HepG2 (cell line): ENCODE measurements around the gene PRDM10. TPM values are rescaled to one million over a fixed set of nuclear protein-coding genes. Genes with fewer than 3 reads are reported as not detected.

Experiments used
- AKAP8 ChIP-seq: sonication (generic); formaldehyde crosslinking; IDR thresholded peaks from 2 replicates; pipeline ENCODE4 v1.5.1; 2020; ENCODE audit warnings: mild to moderate bottlenecking, missing genetic modification reagents
- KDM6A ChIP-seq: IDR thresholded peaks from 2 replicates; pipeline ENCODE4 v1.6.1; 2016; ENCODE audit warnings: low read depth
- RNF2 ChIP-seq: fragments of 450-650 bp; conservative IDR thresholded peaks from 2 replicates; pipeline ENCODE4 v1.6.1; 2016; ENCODE audit warnings: low read depth
- SRSF4 ChIP-seq: fragments of 200-400 bp; formaldehyde crosslinking; IDR thresholded peaks from one replicate; pipeline ENCODE4 v1.6.1; 2018; ENCODE audit warnings: mild to moderate bottlenecking, low read depth, low read length, moderate library complexity; ENCODE audit not compliant: poor library complexity, severe bottlenecking
- ZNF10 ChIP-seq: sonication (generic); formaldehyde crosslinking; IDR thresholded peaks from 2 replicates; pipeline ENCODE4 v1.4.0; 2020; ENCODE audit warnings: mild to moderate bottlenecking, low read depth, missing genetic modification reagents, borderline replicate concordance
- ZNF12 ChIP-seq: sonication (generic); formaldehyde crosslinking; IDR thresholded peaks from 2 replicates; pipeline ENCODE4 v1.5.0; 2020; ENCODE audit warnings: missing genetic modification reagents
- ZNF383 ChIP-seq: sonication (generic); formaldehyde crosslinking; IDR thresholded peaks from 2 replicates; pipeline ENCODE4 v1.4.0; 2020; ENCODE audit warnings: missing genetic modification reagents, mild to moderate bottlenecking, borderline replicate concordance
- ZNF577 ChIP-seq: sonication (generic); formaldehyde crosslinking; IDR thresholded peaks from 2 replicates; pipeline ENCODE4 v1.4.0; 2020; ENCODE audit warnings: mild to moderate bottlenecking, low read depth, missing genetic modification reagents, borderline replicate concordance
- polyA plus RNA-seq, 8 experiments: library from polyadenylated mRNA; depleted of rRNA in 3 of 8; stranded (reverse) in 7 of 8; unstranded in 1 of 8; fragments of >200 nt; fragmentation: Illumina TruSeq in 4 of 8; extraction: Trizol in 4 of 8; gene quantifications; 2 replicates each; pipeline versions ENCODE4 v1.2.1 to v1.2.3, GENCODE V29; 2011 to 2016; ENCODE audit warnings: low read depth in 4 of 8, missing spikeins in 1 of 8, mixed read lengths in 1 of 8; ENCODE audit not compliant: insufficient read depth in 1 of 8
- total RNA-seq, 5 experiments: library from RNA; depleted of rRNA; stranded (reverse); fragments of >200 nt; fragmentation: Illumina TruSeq; extraction: Trizol; gene quantifications; 2 replicates each; pipeline ENCODE4 v1.2.3, GENCODE V29; 2016; ENCODE audit warnings: low read depth in 1 of 5
- TF ChIP-seq, protein P1 (sequence below): sonication (generic); formaldehyde crosslinking; IDR thresholded peaks from 2 replicates; pipeline ENCODE4 v1.5.1; 2020; ENCODE audit warnings: missing genetic modification reagents, mild to moderate bottlenecking, borderline replicate concordance
- TF ChIP-seq, protein P2 (sequence below): sonication (generic); formaldehyde crosslinking; IDR thresholded peaks from 2 replicates; pipeline ENCODE4 v1.5.0; 2020; ENCODE audit warnings: mild to moderate bottlenecking, missing genetic modification reagents
- TF ChIP-seq, protein P3 (sequence below): sonication (generic); formaldehyde crosslinking; IDR thresholded peaks from 2 replicates; pipeline ENCODE4 v1.8.0; 2022; ENCODE audit warnings: mild to moderate bottlenecking, missing genetic modification reagents; ENCODE audit not compliant: insufficient replicate concordance
- TF ChIP-seq, protein P4 (sequence below): sonication (generic); formaldehyde crosslinking; IDR thresholded peaks from 2 replicates; pipeline ENCODE4 v1.8.0; 2022; ENCODE audit warnings: mild to moderate bottlenecking, missing genetic modification reagents
- TF ChIP-seq, protein P5 (sequence below): sonication (generic); formaldehyde crosslinking; IDR thresholded peaks from 2 replicates; pipeline ENCODE4 v1.4.0; 2020; ENCODE audit warnings: missing genetic modification reagents
- TF ChIP-seq, protein P6 (sequence below): sonication (generic); formaldehyde crosslinking; IDR thresholded peaks from 2 replicates; pipeline ENCODE4 v1.4.0; 2020; ENCODE audit warnings: missing genetic modification reagents, borderline replicate concordance

Gene PRDM10
- total and polyA plus RNA-seq, 2 of the 13 experiments (the other 11 are each of a cell fraction or from before 2014, with no cell fraction given), result 5.7 to 5.8 TPM

DNA sequence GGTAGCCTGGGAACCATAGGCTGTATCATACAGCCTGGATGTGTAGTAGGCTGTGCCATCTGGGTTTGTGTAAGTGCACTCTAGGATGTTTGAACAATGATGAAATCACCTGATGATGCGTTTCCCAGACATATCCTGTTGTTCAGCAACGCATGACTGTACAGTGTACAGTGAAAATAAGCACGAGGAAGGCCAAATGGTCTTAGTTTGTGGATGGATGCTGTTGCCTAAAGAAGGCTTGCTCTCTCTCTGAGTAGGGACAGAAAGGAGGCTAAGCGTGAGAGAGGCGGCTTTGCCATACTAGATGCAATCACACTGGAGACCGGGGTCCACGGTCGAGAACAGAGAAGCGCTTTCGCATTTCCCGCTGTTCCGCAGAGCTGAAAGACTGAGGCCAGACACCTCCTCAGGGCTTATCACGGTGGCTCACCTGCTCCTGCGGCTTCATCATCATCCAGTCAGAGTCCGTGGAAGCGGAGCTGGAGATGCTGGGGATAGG is 39.5 kb upstream of the PRDM10 start (continued):
- TF ChIP-seq, protein P1, sequence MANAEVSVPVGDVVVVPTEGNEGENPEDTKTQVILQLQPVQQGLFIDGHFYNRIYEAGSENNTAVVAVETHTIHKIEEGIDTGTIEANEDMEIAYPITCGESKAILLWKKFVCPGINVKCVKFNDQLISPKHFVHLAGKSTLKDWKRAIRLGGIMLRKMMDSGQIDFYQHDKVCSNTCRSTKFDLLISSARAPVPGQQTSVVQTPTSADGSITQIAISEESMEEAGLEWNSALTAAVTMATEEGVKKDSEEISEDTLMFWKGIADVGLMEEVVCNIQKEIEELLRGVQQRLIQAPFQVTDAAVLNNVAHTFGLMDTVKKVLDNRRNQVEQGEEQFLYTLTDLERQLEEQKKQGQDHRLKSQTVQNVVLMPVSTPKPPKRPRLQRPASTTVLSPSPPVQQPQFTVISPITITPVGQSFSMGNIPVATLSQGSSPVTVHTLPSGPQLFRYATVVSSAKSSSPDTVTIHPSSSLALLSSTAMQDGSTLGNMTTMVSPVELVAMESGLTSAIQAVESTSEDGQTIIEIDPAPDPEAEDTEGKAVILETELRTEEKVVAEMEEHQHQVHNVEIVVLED, result no peak
- TF ChIP-seq, protein P2, sequence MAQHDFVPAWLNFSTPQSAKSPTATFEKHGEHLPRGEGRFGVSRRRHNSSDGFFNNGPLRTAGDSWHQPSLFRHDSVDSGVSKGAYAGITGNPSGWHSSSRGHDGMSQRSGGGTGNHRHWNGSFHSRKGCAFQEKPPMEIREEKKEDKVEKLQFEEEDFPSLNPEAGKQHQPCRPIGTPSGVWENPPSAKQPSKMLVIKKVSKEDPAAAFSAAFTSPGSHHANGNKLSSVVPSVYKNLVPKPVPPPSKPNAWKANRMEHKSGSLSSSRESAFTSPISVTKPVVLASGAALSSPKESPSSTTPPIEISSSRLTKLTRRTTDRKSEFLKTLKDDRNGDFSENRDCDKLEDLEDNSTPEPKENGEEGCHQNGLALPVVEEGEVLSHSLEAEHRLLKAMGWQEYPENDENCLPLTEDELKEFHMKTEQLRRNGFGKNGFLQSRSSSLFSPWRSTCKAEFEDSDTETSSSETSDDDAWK (CRISPR knock-in tag), result no peak
- TF ChIP-seq, protein P3, sequence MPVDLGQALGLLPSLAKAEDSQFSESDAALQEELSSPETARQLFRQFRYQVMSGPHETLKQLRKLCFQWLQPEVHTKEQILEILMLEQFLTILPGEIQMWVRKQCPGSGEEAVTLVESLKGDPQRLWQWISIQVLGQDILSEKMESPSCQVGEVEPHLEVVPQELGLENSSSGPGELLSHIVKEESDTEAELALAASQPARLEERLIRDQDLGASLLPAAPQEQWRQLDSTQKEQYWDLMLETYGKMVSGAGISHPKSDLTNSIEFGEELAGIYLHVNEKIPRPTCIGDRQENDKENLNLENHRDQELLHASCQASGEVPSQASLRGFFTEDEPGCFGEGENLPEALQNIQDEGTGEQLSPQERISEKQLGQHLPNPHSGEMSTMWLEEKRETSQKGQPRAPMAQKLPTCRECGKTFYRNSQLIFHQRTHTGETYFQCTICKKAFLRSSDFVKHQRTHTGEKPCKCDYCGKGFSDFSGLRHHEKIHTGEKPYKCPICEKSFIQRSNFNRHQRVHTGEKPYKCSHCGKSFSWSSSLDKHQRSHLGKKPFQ, result no peak
- TF ChIP-seq ZNF10 (no peak), ZNF577 (CRISPR knock-in tag) (no peak), ZNF12 (peak; percentile 80), AKAP8 (CRISPR knock-in tag) (no peak), SRSF4 (no peak), ZNF383 (CRISPR knock-in tag) (no peak), KDM6A (no peak), RNF2 (peak; percentile 57; the same call in 1 of the 2 replicates)
- TF ChIP-seq, protein P4, sequence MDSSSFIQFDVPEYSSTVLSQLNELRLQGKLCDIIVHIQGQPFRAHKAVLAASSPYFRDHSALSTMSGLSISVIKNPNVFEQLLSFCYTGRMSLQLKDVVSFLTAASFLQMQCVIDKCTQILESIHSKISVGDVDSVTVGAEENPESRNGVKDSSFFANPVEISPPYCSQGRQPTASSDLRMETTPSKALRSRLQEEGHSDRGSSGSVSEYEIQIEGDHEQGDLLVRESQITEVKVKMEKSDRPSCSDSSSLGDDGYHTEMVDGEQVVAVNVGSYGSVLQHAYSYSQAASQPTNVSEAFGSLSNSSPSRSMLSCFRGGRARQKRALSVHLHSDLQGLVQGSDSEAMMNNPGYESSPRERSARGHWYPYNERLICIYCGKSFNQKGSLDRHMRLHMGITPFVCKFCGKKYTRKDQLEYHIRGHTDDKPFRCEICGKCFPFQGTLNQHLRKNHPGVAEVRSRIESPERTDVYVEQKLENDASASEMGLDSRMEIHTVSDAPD (CRISPR knock-in tag), result no peak
- TF ChIP-seq, protein P5, sequence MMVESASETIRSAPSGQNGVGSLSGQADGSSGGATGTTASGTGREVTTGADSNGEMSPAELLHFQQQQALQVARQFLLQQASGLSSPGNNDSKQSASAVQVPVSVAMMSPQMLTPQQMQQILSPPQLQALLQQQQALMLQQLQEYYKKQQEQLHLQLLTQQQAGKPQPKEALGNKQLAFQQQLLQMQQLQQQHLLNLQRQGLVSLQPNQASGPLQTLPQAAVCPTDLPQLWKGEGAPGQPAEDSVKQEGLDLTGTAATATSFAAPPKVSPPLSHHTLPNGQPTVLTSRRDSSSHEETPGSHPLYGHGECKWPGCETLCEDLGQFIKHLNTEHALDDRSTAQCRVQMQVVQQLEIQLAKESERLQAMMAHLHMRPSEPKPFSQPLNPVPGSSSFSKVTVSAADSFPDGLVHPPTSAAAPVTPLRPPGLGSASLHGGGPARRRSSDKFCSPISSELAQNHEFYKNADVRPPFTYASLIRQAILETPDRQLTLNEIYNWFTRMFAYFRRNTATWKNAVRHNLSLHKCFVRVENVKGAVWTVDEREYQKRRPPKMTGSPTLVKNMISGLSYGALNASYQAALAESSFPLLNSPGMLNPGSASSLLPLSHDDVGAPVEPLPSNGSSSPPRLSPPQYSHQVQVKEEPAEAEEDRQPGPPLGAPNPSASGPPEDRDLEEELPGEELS (CRISPR knock-in tag), result no peak
- TF ChIP-seq, protein P6, sequence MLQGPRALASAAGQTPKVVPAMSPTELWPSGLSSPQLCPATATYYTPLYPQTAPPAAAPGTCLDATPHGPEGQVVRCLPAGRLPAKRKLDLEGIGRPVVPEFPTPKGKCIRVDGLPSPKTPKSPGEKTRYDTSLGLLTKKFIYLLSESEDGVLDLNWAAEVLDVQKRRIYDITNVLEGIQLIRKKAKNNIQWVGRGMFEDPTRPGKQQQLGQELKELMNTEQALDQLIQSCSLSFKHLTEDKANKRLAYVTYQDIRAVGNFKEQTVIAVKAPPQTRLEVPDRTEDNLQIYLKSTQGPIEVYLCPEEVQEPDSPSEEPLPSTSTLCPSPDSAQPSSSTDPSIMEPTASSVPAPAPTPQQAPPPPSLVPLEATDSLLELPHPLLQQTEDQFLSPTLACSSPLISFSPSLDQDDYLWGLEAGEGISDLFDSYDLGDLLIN (CRISPR knock-in tag), result no peak
